Measurements from ENCODE around the gene MAST2. TPM values are rescaled to one million over a fixed set of nuclear protein-coding genes. Genes with fewer than 3 reads are reported as not detected.

MAST2 gene
- total RNA-seq, 1 experiment from 2014 or later, result 77.0 TPM

GRCh38 chr1:45822644-45823043, 19.2 kb downstream of the MAST2 start:
- Histone ChIP-seq H3K27me3 (ENCODE audit: control insufficient read depth, insufficient read depth, low read length) (no peaks in the 10 kb centered on the region), H3K4me1 (ENCODE audit: control insufficient read depth, insufficient read depth, low read length) (no peaks in the 10 kb centered on the region), H3K36me3 (ENCODE audit: control insufficient read depth, insufficient read depth, low read length) (no peaks in the 10 kb centered on the region), H3K27ac (ENCODE audit: low read length) (no peak overlapping the region), H3K4me3 (ENCODE audit: low read depth in 2 of 2, low read length in 2 of 2) (no peak overlapping the region), H3K9me3 (ENCODE audit: control insufficient read depth, insufficient read depth, low read depth, low read length) (no peaks in the 10 kb centered on the region; the same call in 1 of the 2 replicates)
- no peak for DNase-seq (ENCODE audit: low read depth, low spot score)
- ChIA-PET POLR2A (no interaction called here), CTCF (interaction anchor here (0.6 kb wide), 1 partner anchor 52 kb away, joined by 3 read pairs; no protein-coding TSS in a partner anchor)
- intact Hi-C loops (cut with micrococcal nuclease; ENCODE audit: unreplicated experiment) (no loop called here), in situ Hi-C loops (cut with HindIII; ENCODE audit: low pct_unique_long_range_greater_than_20kb, low sequenced_read_pairs) (no loop called here)
- BruUV-seq (replicated peaks), result no TSS peak
- ATAC-seq, result no peak
- TF ChIP-seq, protein P1, sequence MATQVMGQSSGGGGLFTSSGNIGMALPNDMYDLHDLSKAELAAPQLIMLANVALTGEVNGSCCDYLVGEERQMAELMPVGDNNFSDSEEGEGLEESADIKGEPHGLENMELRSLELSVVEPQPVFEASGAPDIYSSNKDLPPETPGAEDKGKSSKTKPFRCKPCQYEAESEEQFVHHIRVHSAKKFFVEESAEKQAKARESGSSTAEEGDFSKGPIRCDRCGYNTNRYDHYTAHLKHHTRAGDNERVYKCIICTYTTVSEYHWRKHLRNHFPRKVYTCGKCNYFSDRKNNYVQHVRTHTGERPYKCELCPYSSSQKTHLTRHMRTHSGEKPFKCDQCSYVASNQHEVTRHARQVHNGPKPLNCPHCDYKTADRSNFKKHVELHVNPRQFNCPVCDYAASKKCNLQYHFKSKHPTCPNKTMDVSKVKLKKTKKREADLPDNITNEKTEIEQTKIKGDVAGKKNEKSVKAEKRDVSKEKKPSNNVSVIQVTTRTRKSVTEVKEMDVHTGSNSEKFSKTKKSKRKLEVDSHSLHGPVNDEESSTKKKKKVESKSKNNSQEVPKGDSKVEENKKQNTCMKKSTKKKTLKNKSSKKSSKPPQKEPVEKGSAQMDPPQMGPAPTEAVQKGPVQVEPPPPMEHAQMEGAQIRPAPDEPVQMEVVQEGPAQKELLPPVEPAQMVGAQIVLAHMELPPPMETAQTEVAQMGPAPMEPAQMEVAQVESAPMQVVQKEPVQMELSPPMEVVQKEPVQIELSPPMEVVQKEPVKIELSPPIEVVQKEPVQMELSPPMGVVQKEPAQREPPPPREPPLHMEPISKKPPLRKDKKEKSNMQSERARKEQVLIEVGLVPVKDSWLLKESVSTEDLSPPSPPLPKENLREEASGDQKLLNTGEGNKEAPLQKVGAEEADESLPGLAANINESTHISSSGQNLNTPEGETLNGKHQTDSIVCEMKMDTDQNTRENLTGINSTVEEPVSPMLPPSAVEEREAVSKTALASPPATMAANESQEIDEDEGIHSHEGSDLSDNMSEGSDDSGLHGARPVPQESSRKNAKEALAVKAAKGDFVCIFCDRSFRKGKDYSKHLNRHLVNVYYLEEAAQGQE (IDR thresholded peaks at IDR 0.05; ENCODE audit: insufficient read depth in 1 of 2, low read depth in 2 of 2, low read length in 1 of 2), result no peak
- TF ChIP-seq POLR2AphosphoS5 (IDR thresholded peaks at IDR 0.05; ENCODE audit: low read depth, low read length) (no peak), TCF7L2 (IDR thresholded peaks at IDR 0.05; ENCODE audit: low read depth, low read length) (no peak), SIN3A (IDR thresholded peaks at IDR 0.05; ENCODE audit: borderline replicate concordance, insufficient read depth, low read depth, low read length) (no peak)
- TF ChIP-seq, protein P2, sequence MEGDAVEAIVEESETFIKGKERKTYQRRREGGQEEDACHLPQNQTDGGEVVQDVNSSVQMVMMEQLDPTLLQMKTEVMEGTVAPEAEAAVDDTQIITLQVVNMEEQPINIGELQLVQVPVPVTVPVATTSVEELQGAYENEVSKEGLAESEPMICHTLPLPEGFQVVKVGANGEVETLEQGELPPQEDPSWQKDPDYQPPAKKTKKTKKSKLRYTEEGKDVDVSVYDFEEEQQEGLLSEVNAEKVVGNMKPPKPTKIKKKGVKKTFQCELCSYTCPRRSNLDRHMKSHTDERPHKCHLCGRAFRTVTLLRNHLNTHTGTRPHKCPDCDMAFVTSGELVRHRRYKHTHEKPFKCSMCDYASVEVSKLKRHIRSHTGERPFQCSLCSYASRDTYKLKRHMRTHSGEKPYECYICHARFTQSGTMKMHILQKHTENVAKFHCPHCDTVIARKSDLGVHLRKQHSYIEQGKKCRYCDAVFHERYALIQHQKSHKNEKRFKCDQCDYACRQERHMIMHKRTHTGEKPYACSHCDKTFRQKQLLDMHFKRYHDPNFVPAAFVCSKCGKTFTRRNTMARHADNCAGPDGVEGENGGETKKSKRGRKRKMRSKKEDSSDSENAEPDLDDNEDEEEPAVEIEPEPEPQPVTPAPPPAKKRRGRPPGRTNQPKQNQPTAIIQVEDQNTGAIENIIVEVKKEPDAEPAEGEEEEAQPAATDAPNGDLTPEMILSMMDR (IDR thresholded peaks at IDR 0.05), result no peak

DNA sequence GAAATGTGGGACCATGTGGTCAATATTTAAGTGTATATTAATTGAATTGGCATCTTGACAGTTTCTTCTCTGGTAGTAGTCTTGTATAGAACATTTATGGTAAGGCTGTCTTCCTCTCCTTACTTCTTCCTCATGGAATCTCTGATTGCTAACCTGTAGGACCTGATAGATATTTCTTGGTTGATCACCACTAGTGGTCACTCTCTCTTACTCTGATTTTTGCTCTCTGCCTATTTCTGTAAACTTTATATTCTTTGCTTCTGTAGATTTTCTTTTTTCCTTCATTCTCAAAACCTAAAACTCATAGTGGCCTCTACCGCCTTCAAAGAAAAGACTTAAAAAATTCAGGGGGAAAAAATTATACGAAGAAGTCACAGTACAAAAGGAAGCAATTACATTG, 21.2 kb downstream of the MAST2 start:
- no peaks in the 10 kb centered on the region for H3K9me3 ChIP-seq (ENCODE audit: control insufficient read depth, insufficient read depth, low read depth, low read length)
- CTCF ChIA-PET, result no interaction called here
- H3K27ac ChIP-seq (ENCODE audit: low read length), result no peak overlapping the region
- H3K4me3 ChIP-seq (ENCODE audit: low read depth in 2 of 2, low read length in 2 of 2), result no peak overlapping the region
- H3K4me1 ChIP-seq (ENCODE audit: control insufficient read depth, insufficient read depth, low read length), result no peaks in the 10 kb centered on the region
- TF ChIP-seq, protein P2 (IDR thresholded peaks at IDR 0.05), result peak; percentile 47; the same call in 1 of the 2 replicates
- TF ChIP-seq, protein P1 (IDR thresholded peaks at IDR 0.05; ENCODE audit: insufficient read depth in 1 of 2, low read depth in 2 of 2, low read length in 1 of 2), result no peak
- H3K27me3 ChIP-seq (ENCODE audit: control insufficient read depth, insufficient read depth, low read length), result no peaks in the 10 kb centered on the region
- intact Hi-C loops (cut with micrococcal nuclease; ENCODE audit: unreplicated experiment), result no loop called here
- in situ Hi-C loops (cut with HindIII; ENCODE audit: low pct_unique_long_range_greater_than_20kb, low sequenced_read_pairs), result no loop called here
- DNase-seq (ENCODE audit: low read depth, low spot score) (no peak), ATAC-seq (no peak)
- POLR2A ChIA-PET, result no interaction called here
- no TSS peak for BruUV-seq (replicated peaks)
- H3K36me3 ChIP-seq (ENCODE audit: control insufficient read depth, insufficient read depth, low read length), result no peaks in the 10 kb centered on the region
